H9 (cell line): ENCODE results near the gene KCMF1. TPM values are rescaled to one million over a fixed set of nuclear protein-coding genes. Genes with fewer than 3 reads are reported as not detected.
A peak's percentile ranks its signal among the peaks of the same experiment; 100 is the strongest.

Experiments
- DNase-seq: peaks from one replicate; pipeline ENCODE4 v3.0.0-alpha.2; 2017
- H2AFZ ChIP-seq: one replicate; pipeline ENCODE4 v1.6.1; 2013; ENCODE audit warnings: mild to moderate bottlenecking, low read length, control low read depth, moderate library complexity
- H2AK5ac ChIP-seq: 2 replicates; pipeline ENCODE4 v1.6.1; 2013; ENCODE audit warnings: low read length, control low read depth, mixed read lengths; ENCODE audit not compliant: insufficient read length
- H2BK120ac ChIP-seq: one replicate; pipeline ENCODE4 v1.6.1; 2013; ENCODE audit warnings: low read depth, mild to moderate bottlenecking, low read length, control low read depth, inconsistent platforms; ENCODE audit not compliant: poor library complexity, severe bottlenecking
- H2BK12ac ChIP-seq: 2 replicates; pipeline ENCODE4 v1.6.1; 2013; ENCODE audit warnings: low read length, control low read depth, mixed read lengths, low read depth; ENCODE audit not compliant: insufficient read length
- H2BK15ac ChIP-seq: 2 replicates; pipeline ENCODE4 v1.6.1; 2013; ENCODE audit warnings: low read depth, low read length, control low read depth
- H2BK20ac ChIP-seq: one replicate; pipeline ENCODE4 v1.6.1; 2013; ENCODE audit warnings: low read depth, mild to moderate bottlenecking, low read length, control low read depth, inconsistent platforms; ENCODE audit not compliant: poor library complexity, severe bottlenecking
- H2BK5ac ChIP-seq: 2 replicates; pipeline ENCODE4 v1.6.1; 2013; ENCODE audit warnings: low read length, control low read depth, mixed read lengths; ENCODE audit not compliant: insufficient read length
- H3K14ac ChIP-seq: 2 replicates; pipeline ENCODE4 v1.6.1; 2013; ENCODE audit warnings: low read length, control low read depth; ENCODE audit not compliant: insufficient read depth
- H3K18ac ChIP-seq: 2 replicates; pipeline ENCODE4 v1.6.1; 2013; ENCODE audit warnings: low read depth, mild to moderate bottlenecking, mixed read lengths, low read length, control low read depth; ENCODE audit not compliant: insufficient read length
- H3K23ac ChIP-seq: 2 replicates; pipeline ENCODE4 v1.6.1; 2013; ENCODE audit warnings: low read length, control low read depth, mixed read lengths, low read depth; ENCODE audit not compliant: insufficient read length
- H3K23me2 ChIP-seq: 2 replicates; pipeline ENCODE4 v1.6.1; 2013; ENCODE audit warnings: low read depth, mild to moderate bottlenecking, mixed read lengths, low read length, control low read depth; ENCODE audit not compliant: insufficient read length, poor library complexity, severe bottlenecking
- H3K27ac ChIP-seq: 2 replicates; pipeline ENCODE4 v1.5.1; 2013; ENCODE audit warnings: low read length, control low read depth, mixed read lengths, low read depth; ENCODE audit not compliant: insufficient read length
- H3K27me3 ChIP-seq: 2 replicates; pipeline ENCODE4 v1.6.1; 2013; ENCODE audit warnings: low read length, control low read depth, inconsistent platforms; ENCODE audit not compliant: insufficient read depth
- H3K4ac ChIP-seq: 2 replicates; pipeline ENCODE4 v1.6.1; 2013; ENCODE audit warnings: low read depth, mild to moderate bottlenecking, control low read depth, inconsistent platforms, low read length, moderate library complexity
- H3K4me1 ChIP-seq: 2 replicates; pipeline ENCODE4 v1.6.1; 2013; ENCODE audit warnings: low read length, control low read depth, inconsistent platforms; ENCODE audit not compliant: insufficient read depth
- H3K4me2 ChIP-seq: 2 replicates; pipeline ENCODE4 v1.6.1; 2013; ENCODE audit warnings: low read length, control low read depth, mixed read lengths; ENCODE audit not compliant: insufficient read length, insufficient read depth
- H3K56ac ChIP-seq: 2 replicates; pipeline ENCODE4 v1.6.1; 2013; ENCODE audit warnings: low read depth, mild to moderate bottlenecking, mixed read lengths, low read length, control low read depth; ENCODE audit not compliant: insufficient read length
- H3K79me1 ChIP-seq: 2 replicates; pipeline ENCODE4 v1.6.1; 2013; ENCODE audit warnings: low read depth, mild to moderate bottlenecking, moderate library complexity, low read length, control low read depth, inconsistent platforms; ENCODE audit not compliant: insufficient read depth, poor library complexity, severe bottlenecking
- H3K79me2 ChIP-seq: 2 replicates; pipeline ENCODE4 v1.6.1; 2013; ENCODE audit warnings: low read length, control low read depth, inconsistent platforms; ENCODE audit not compliant: insufficient read depth
- H3K9ac ChIP-seq: 2 replicates; pipeline ENCODE4 v1.6.1; 2013; ENCODE audit warnings: low read length, control low read depth, mixed read lengths; ENCODE audit not compliant: insufficient read length; ENCODE audit errors: extremely low read depth
- H3K9me3 ChIP-seq: one replicate; pipeline ENCODE4 v1.6.1; 2013; ENCODE audit warnings: low read depth, low read length, inconsistent platforms; ENCODE audit not compliant: control insufficient read depth
- H3T11ph ChIP-seq: one replicate; pipeline ENCODE4 v1.6.1; 2013; ENCODE audit warnings: mild to moderate bottlenecking, low read length, control low read depth, inconsistent platforms
- H4K20me1 ChIP-seq: one replicate; pipeline ENCODE4 v1.6.1; 2013; ENCODE audit not compliant: control insufficient read depth, insufficient read length, insufficient read depth
- H4K5ac ChIP-seq: 2 replicates; pipeline ENCODE4 v1.6.1; 2013; ENCODE audit warnings: low read depth, mild to moderate bottlenecking, mixed read lengths, low read length, control low read depth; ENCODE audit not compliant: insufficient read length
- H4K8ac ChIP-seq: replicated peaks from 2 replicates; pipeline ENCODE4 v1.6.1; 2013; ENCODE audit warnings: low read length, control low read depth, mixed read lengths, low read depth; ENCODE audit not compliant: insufficient read length
- H4K91ac ChIP-seq: 2 replicates; pipeline ENCODE4 v1.6.1; 2013; ENCODE audit warnings: low read depth, mild to moderate bottlenecking, moderate library complexity, mixed read lengths, low read length, control low read depth; ENCODE audit not compliant: insufficient read length
- H3K27ac Mint-ChIP-seq, 3 experiments: 2 replicates in 2 of 3; 3 replicates in 1 of 3; pipeline ENCODE4 v1.8.0; 2020 to 2021; ENCODE audit warnings: mixed read lengths in 3 of 3, mild to moderate bottlenecking in 1 of 3, moderate library complexity in 1 of 3
- H3K27me3 Mint-ChIP-seq: 2 replicates; pipeline ENCODE4 v1.8.0; 2021; ENCODE audit warnings: low read depth, mild to moderate bottlenecking, moderate library complexity, mixed read lengths
- H3K36me3 Mint-ChIP-seq, 3 experiments: 2 replicates in 2 of 3; 3 replicates in 1 of 3; pipeline ENCODE4 v1.8.0; 2020 to 2021; ENCODE audit warnings: low read depth in 3 of 3, mixed read lengths in 3 of 3; ENCODE audit not compliant: insufficient read depth in 1 of 3
- H3K4me1 Mint-ChIP-seq, 2 experiments: 2 replicates each; pipeline ENCODE4 v1.8.0; 2020; ENCODE audit warnings: mixed read lengths in 2 of 2
- H3K4me3 Mint-ChIP-seq, 2 experiments: 2 replicates in 1 of 2; 3 replicates in 1 of 2; pipeline ENCODE4 v1.8.0; 2020 to 2021; ENCODE audit warnings: mild to moderate bottlenecking in 2 of 2, mixed read lengths in 2 of 2, moderate library complexity in 1 of 2
- H3K9me3 Mint-ChIP-seq, 2 experiments: 2 replicates in 1 of 2; 3 replicates in 1 of 2; pipeline ENCODE4 v1.8.0; 2020; ENCODE audit warnings: mild to moderate bottlenecking in 2 of 2, mixed read lengths in 2 of 2, moderate library complexity in 1 of 2
- CTCF ChIP-seq: fragments of 200-600 bp; sonication (generic); conservative IDR thresholded peaks from 3 replicates; pipeline ENCODE4 v1.8.0; 2021; ENCODE audit warnings: antibody characterized with exemption, mild to moderate bottlenecking
- WGBS: extraction: QIAGEN DNeasy Blood & Tissue Kit; methylation state at CpG from one replicate; pipeline ENCODE4 v1.1.7; 2013; ENCODE audit warnings: missing lambda C conversion rate, low lambda C conversion rate, mixed read lengths; ENCODE audit not compliant: insufficient read length; ENCODE audit errors: extremely low coverage; 5-methylcytosine and 5-hydroxymethylcytosine counted together
- total RNA-seq: library from RNA; stranded (reverse); gene quantifications from 2 replicates; pipeline ENCODE4 v1.2.1, GENCODE V29; 2021

Gene KCMF1
- total RNA-seq, 1 experiment from 2014 or later = 113 TPM

- Histone ChIP-seq H4K5ac (no peak overlapping the region), H3K79me1 (peaks cover 2% of the 10 kb centered on the region), H3K14ac (no peak overlapping the region), H3K4me1 (no peaks in the 10 kb centered on the region), H4K20me1 (no peaks in the 10 kb centered on the region), H2BK12ac (no peak overlapping the region), H4K8ac (no peak overlapping the region), H3K18ac (no peak overlapping the region), H3K27me3 (no peaks in the 10 kb centered on the region), H3K27ac (no peak overlapping the region), H2BK15ac (no peak overlapping the region), H2BK120ac (no peak overlapping the region), H3K23me2 (no peaks in the 10 kb centered on the region), H2BK20ac (no peak overlapping the region), H3K9me3 (no peaks in the 10 kb centered on the region), H2AFZ (no peak overlapping the region), H3K4me2 (no peak overlapping the region), H3K23ac (no peak overlapping the region), H3K9ac (no peak overlapping the region), H3K56ac (no peak overlapping the region), H3K4ac (no peak overlapping the region), H3K79me2 (no peaks in the 10 kb centered on the region), H2BK5ac (no peak overlapping the region), H3T11ph (no peak overlapping the region), H2AK5ac (no peak overlapping the region), H4K91ac (no peak overlapping the region)
- H3K9me3 Mint-ChIP-seq = no peaks in the 10 kb centered on the region
- no peak overlapping the region for H3K4me3 Mint-ChIP-seq
- DNase-seq = no peak
- whole genome bisulfite sequencing = no CpG with 5 or more reads among the region's 4 CpGs
- no peaks in the 10 kb centered on the region for H3K4me1 Mint-ChIP-seq
- peaks cover 20 to 64% (median 64%) of the 10 kb centered on the region in 3 experiments; a peak in 6 of 7 replicates for H3K36me3 Mint-ChIP-seq
- H3K27me3 Mint-ChIP-seq = no peaks in the 10 kb centered on the region
- TF ChIP-seq CTCF = no peak
- H3K27ac Mint-ChIP-seq = peak overlapping the region in 2 of 3 experiments; percentile 23 to 50; a peak in 1 of 7 replicates
Measured at GRCh38 chr2:85042330-85042729, 71.4 kb downstream of the KCMF1 start.
